GM19043 (cell line): ENCODE data around the gene APLP1.
A peak's percentile ranks its signal among the peaks of the same experiment; 100 is the strongest.
"Not testable (repeated sequence)": the region's sequence is repeated elsewhere in the genome, so short reads cannot be mapped to it uniquely, and the experiment has no call there.

Experiments used
- ATAC-seq: cut with Tn5 transposase; IDR thresholded peaks from one replicate; pipeline ENCODE4 v1.9.1; 2021; ENCODE audit warnings: low read depth; ENCODE audit not compliant: unreplicated experiment

The APLP1 gene

GRCh38 chr19:35902870-35903475 lies 34.6 kb downstream of the APLP1 start:
- no peak for ATAC-seq

- ATAC-seq: peak; percentile 48
Measured at GRCh38 chr19:35903550-35904179, 35.3 kb downstream of the APLP1 start.

DNA sequence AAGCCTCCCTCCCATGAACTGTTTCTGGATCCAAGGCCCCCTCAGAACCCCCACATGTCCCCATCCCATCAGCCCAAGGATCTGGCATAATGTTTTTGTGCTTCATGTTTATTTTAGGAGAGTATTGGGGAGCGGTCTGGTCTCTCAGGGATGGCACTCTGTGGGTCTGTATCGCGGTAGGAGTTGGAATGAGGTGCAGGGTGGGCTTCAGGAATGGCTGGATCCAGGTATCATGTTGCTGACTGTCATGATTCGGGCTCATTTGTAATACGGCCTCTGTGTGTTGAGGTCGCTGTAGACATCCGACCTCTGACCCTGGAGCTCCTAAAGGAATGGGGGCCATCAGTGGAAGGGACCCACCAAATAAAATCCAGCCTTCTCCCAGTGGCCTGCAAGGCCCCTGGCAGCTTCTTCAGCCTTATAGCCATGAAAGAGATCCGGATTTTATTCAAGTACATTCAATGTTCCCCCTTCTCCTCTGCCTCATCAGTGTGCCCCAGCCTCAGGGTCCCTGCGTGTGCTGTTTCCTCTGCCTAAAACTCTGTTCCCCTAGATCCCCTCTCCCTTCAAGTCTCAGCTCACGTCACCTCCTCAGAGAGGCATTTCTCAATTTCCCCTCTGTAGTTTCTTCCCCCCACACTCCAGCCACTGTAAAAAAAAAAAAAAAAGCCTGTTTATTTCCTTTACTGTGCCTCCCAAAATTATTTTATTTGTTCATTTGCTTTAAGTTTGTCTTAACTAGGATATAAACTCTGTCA lies 36.1 kb downstream of the APLP1 start:
- no peak for ATAC-seq

- no peak for ATAC-seq
Measured at GRCh38 chr19:35905178-35905727, 36.9 kb downstream of the APLP1 start.

- ATAC-seq: no peak
Measured at GRCh38 chr19:35907377-35907745, 39.0 kb downstream of the APLP1 start.

GRCh38 chr19:35908010-35908441 lies 39.7 kb downstream of the APLP1 start, which contains the start of gene TYROBP:
Gene TYROBP (minus strand): TSS chr19:35908295. CDS start chr19:35908228, 67 bp downstream.
- no peak for ATAC-seq

DNA sequence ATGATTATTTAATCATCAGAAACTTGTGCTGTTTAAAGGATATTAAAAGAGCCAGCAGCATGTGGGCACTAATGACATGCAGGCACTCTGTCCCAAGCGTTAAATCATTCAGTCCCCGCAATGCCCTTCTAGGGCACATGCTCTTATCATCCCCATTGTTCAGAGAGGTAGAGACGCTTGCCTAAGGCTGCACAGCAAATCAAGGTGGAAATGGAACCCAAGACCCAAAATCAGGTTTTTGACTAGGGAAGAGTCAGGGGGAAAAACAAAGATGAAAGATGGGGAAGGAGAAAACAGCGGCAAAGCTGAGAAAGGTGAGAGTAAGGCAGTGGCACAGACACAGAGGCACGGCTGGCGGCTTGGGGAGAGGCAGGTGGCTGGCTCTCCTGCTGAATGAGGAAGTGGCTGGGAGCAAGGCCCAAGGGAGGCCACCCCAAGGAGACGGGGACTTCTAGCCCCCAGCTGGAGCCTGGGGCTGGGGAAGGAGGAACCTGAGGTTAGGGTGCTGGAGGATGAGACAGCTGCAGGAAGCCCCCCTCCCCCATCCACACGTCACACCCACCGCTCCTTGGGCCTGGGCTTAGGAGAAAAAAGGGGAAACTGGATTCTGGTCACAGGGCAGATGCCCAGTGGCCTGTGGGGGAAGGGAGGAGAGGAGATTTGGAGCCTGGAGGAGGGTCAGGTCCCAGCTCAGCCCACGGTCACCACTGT lies 40.8 kb downstream of the APLP1 start:
- no peak for ATAC-seq

DNA sequence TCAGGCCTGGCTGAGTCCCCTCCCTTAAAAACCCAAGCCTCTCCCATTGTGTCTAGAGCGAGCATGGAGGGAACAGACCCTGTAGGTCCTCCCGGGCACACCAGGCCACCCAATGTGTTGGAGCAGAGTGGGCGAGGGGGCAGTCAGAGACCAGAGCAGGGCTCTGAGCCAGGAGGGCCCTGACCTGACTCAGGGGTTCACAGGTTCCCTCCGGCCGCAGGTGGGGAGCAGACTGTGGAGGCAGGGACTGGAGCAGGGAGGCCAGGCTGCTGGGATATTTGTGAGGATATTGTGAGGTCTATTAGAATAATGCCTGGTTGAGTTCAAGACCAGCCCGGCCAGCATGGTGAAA lies 41.3 kb downstream of the APLP1 start:
- no peak for ATAC-seq

DNA sequence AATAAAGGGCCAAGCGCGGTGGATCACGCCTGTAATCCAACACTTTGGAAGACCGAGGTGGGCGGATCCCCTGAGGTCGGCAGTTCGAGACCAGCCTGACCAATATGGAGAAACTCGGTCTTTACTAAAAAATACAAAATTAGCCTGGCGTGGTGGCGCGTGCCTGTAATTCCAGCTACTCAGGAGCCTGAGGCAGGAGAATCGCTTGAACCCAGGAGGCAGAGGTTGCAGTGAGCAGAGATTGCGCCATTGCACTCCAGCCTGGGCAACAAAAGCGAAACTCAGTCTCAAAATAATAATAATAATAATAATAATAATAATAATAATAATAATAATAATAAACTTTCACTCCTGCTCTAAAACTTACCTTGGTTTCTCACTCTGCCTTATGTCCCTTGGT lies 42.0 kb downstream of the APLP1 start:
- ATAC-seq: not testable (repeated sequence)

- no peak for ATAC-seq
Measured at GRCh38 chr19:35911173-35911572, 42.8 kb downstream of the APLP1 start.

DNA sequence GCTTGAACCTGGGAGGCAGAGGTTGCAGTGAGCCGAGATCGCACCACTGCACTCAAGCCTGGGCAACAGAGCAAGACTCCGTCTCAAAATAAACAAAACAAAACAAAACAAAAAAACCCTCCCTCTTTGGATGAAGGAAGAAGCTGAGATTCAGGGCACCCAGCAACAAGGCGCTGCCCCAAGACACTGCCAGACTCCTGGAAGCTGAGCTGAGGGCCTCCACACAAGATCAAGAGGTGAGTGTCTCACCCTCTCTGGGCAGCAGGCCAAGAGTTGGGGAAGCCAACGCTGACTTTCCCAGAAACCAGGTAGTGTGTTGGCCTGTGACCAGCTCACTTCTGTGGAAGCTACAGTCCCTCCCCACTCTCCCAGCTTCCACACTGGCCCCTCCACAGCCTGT lies 43.4 kb downstream of the APLP1 start:
- ATAC-seq: no peak

- ATAC-seq: no peak
Measured at GRCh38 chr19:35913589-35913988, 45.2 kb downstream of the APLP1 start.

DNA sequence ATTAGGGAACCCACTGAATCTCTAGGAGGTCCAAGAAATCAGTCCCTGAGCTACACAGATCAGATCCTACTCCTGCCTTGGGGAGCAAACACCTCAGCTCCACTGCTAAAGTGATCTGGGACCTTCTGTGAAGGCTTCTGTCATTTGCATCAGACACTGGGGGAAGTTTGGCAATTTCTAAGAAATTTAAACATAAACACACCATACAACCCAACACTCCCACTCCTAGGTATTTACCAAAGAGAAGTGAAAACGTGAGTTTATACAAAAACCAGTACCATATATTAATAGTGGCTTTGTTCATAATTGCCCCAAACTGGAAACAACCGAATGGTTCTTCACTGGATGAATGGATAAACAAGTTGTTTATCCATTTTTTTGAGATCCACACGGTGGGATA lies 47.1 kb downstream of the APLP1 start:
- no peak for ATAC-seq

DNA sequence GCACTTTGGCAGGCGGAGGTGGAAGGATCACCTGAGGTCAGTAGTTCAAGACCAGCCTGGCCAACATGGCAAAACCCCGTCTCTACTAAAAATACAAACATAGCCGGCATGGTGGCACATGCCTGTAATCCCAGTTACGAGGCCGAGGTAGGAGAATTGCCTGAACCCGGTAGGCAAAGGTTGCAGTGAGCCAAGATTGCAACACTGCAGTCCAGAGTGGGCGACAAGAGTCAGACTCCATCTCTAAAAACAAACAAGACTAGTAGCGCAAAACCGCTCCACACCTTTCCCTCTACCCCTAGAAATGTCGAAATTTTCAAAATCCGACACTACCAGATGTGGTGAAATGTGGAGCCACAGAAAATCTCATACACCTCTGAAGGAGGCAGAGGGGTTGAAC lies 50.9 kb downstream of the APLP1 start:
- no peak for ATAC-seq

DNA sequence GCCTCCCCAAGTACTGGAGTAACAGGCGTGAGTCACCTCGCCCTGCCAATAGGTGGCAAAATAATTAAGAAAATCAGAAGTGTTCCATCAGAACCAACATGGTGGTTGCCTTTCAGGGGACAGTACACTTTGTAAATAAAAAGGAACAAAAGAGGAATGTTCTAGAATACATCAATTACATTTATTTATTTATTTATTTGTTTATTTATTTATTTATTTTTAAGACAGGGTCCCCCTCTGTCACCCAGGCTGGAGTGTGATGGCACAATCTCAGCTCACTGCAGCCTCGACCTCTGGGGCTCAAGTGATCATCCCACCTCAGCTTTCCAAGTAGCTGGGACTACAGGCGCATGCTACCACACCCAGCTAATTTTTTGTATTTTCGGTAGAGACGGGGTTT lies 52.6 kb downstream of the APLP1 start:
- ATAC-seq: no peak

- no peak for ATAC-seq
Measured at GRCh38 chr19:35925501-35925900, 57.1 kb downstream of the APLP1 start.

GRCh38 chr19:35928507-35928906 lies 60.1 kb downstream of the APLP1 start:
- ATAC-seq: no peak
